ENCODE results near the gene NPW.

DNA sequence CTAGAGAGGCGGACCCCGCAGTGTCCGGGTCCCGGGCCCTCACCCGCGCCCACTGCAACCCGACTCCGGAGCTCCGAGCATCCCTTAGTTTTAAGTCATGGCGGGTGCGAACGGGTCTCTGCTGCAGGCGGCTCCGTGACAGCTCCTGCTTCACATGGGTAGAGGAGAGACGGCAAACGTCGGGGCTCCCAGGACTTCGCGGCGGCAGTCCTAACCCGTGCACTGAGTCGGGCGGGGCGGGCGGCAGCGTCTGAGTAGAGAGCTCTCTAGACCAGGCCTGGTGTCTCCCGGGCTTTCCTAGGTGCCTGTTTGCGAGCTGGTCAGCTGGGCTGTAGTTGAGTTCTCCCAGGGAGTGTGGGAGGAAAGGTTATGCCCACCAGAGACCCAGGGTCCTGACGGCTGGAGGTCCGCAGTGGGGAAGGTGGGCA is 28.5 kb downstream of the NPW start:
- TF ChIP-seq CREB1 (IDR thresholded peaks at IDR 0.05), result no peak
- no peak for TF ChIP-seq ZNF274 (IDR thresholded peaks at IDR 0.05; ENCODE audit: borderline replicate concordance, extremely low read depth, low read length)
- no peak for TF ChIP-seq CTCF (IDR thresholded peaks at IDR 0.05; ENCODE audit: control extremely low read depth in 1 of 3, insufficient read depth in 1 of 3, low read depth in 1 of 3, low read length in 3 of 3)
- no peak for TF ChIP-seq POLR2A (IDR thresholded peaks at IDR 0.05; ENCODE audit: control extremely low read depth in 1 of 2, low read depth in 2 of 2, low read length in 2 of 2)
- no peak for TF ChIP-seq RAD21 (IDR thresholded peaks at IDR 0.05 in 1 of 2, conservative IDR thresholded peaks at IDR 0.05 in 1 of 2; ENCODE audit: low read depth in 2 of 2, low read length in 2 of 2)
- no peak for TF ChIP-seq FOSL1 (IDR thresholded peaks at IDR 0.05; ENCODE audit: insufficient read depth, low read depth, low read length)
- TF ChIP-seq POLR2AphosphoS5 (IDR thresholded peaks at IDR 0.05; ENCODE audit: low read depth, low read length), result no peak
- TF ChIP-seq GABPA (IDR thresholded peaks at IDR 0.05; ENCODE audit: borderline replicate concordance, insufficient read depth, low read length), result no peak
- no peak for TF ChIP-seq EZH2 (IDR thresholded peaks at IDR 0.05; ENCODE audit: low read depth, low read length, severe bottlenecking)
- no peak for TF ChIP-seq JUND (IDR thresholded peaks at IDR 0.05; ENCODE audit: low read length)
- TF ChIP-seq CEBPB (IDR thresholded peaks at IDR 0.05; ENCODE audit: low read depth, low read length), result no peak
